Activated naive CD8-positive, alpha-beta T cell (primary cell): Measurements from ENCODE around the gene IDH2.

Experiments used
- H3K27ac Mint-ChIP-seq: one replicate; pipeline ENCODE4 v1.8.0; 2021; ENCODE audit warnings: mixed read lengths
- H3K27me3 Mint-ChIP-seq: one replicate; pipeline ENCODE4 v1.8.0; 2021; ENCODE audit warnings: mixed read lengths
- H3K36me3 Mint-ChIP-seq: one replicate; pipeline ENCODE4 v1.8.0; 2021; ENCODE audit warnings: mixed read lengths
- H3K4me1 Mint-ChIP-seq: one replicate; pipeline ENCODE4 v1.8.0; 2021; ENCODE audit warnings: low read depth, mixed read lengths
- H3K4me3 Mint-ChIP-seq: one replicate; pipeline ENCODE4 v1.8.0; 2021; ENCODE audit warnings: mild to moderate bottlenecking, mixed read lengths
- H3K9me3 Mint-ChIP-seq: one replicate; pipeline ENCODE4 v1.8.0; 2021; ENCODE audit warnings: low read depth, mixed read lengths

Gene IDH2

GRCh38 chr15:90038632-90039095, 63.6 kb downstream of the IDH2 start:
- Mint-ChIP-seq H3K36me3 (no peaks in the 10 kb centered on the region), H3K27me3 (no peaks in the 10 kb centered on the region), H3K9me3 (no peaks in the 10 kb centered on the region), H3K4me1 (peaks cover 52% of the 10 kb centered on the region), H3K4me3 (peak overlapping the region; percentile 51), H3K27ac (peak overlapping the region; percentile 91)

- peak overlapping the region; percentile 91 for H3K27ac Mint-ChIP-seq
- H3K4me3 Mint-ChIP-seq = peak overlapping the region; percentile 51
- H3K27me3 Mint-ChIP-seq = no peaks in the 10 kb centered on the region
- peaks cover 58% of the 10 kb centered on the region for H3K4me1 Mint-ChIP-seq
- H3K9me3 Mint-ChIP-seq = no peaks in the 10 kb centered on the region
- no peaks in the 10 kb centered on the region for H3K36me3 Mint-ChIP-seq
These were observed 64.2 kb downstream of the IDH2 start for GRCh38 chr15:90037961-90038631.

GRCh38 chr15:90037511-90037860, 64.8 kb downstream of the IDH2 start:
- H3K9me3 Mint-ChIP-seq = no peaks in the 10 kb centered on the region
- H3K27ac Mint-ChIP-seq = peak overlapping the region; percentile 91
- H3K27me3 Mint-ChIP-seq = no peaks in the 10 kb centered on the region
- no peak overlapping the region for H3K4me3 Mint-ChIP-seq
- no peaks in the 10 kb centered on the region for H3K36me3 Mint-ChIP-seq
- H3K4me1 Mint-ChIP-seq = peaks cover 61% of the 10 kb centered on the region

GRCh38 chr15:90036806-90037510, 65.3 kb downstream of the IDH2 start:
- H3K27ac Mint-ChIP-seq = peak overlapping the region; percentile 91
- no peaks in the 10 kb centered on the region for H3K36me3 Mint-ChIP-seq
- no peaks in the 10 kb centered on the region for H3K27me3 Mint-ChIP-seq
- H3K4me1 Mint-ChIP-seq = peaks cover 61% of the 10 kb centered on the region
- no peak overlapping the region for H3K4me3 Mint-ChIP-seq
- no peaks in the 10 kb centered on the region for H3K9me3 Mint-ChIP-seq

GRCh38 chr15:90036343-90036742, 65.9 kb downstream of the IDH2 start:
- H3K4me1 Mint-ChIP-seq = peaks cover 65% of the 10 kb centered on the region
- H3K27ac Mint-ChIP-seq = peak overlapping the region; percentile 46
- no peaks in the 10 kb centered on the region for H3K27me3 Mint-ChIP-seq
- H3K4me3 Mint-ChIP-seq = no peak overlapping the region
- no peaks in the 10 kb centered on the region for H3K36me3 Mint-ChIP-seq
- H3K9me3 Mint-ChIP-seq = no peaks in the 10 kb centered on the region

GRCh38 chr15:90035840-90036230, 66.4 kb downstream of the IDH2 start:
- no peaks in the 10 kb centered on the region for H3K36me3 Mint-ChIP-seq
- H3K4me1 Mint-ChIP-seq = peaks cover 68% of the 10 kb centered on the region
- H3K4me3 Mint-ChIP-seq = no peak overlapping the region
- H3K9me3 Mint-ChIP-seq = no peaks in the 10 kb centered on the region
- no peaks in the 10 kb centered on the region for H3K27me3 Mint-ChIP-seq
- H3K27ac Mint-ChIP-seq = peak overlapping the region; percentile 46

GRCh38 chr15:90035095-90035839, 67.0 kb downstream of the IDH2 start:
- no peak overlapping the region for H3K4me3 Mint-ChIP-seq
- H3K4me1 Mint-ChIP-seq = peaks cover 69% of the 10 kb centered on the region
- H3K9me3 Mint-ChIP-seq = no peaks in the 10 kb centered on the region
- H3K27ac Mint-ChIP-seq = peak overlapping the region; percentile 46
- no peaks in the 10 kb centered on the region for H3K27me3 Mint-ChIP-seq
- H3K36me3 Mint-ChIP-seq = no peaks in the 10 kb centered on the region

- H3K9me3 Mint-ChIP-seq = no peaks in the 10 kb centered on the region
- no peak overlapping the region for H3K4me3 Mint-ChIP-seq
- peak overlapping the region; percentile 77 for H3K27ac Mint-ChIP-seq
- peaks cover 56% of the 10 kb centered on the region for H3K4me1 Mint-ChIP-seq
- no peaks in the 10 kb centered on the region for H3K27me3 Mint-ChIP-seq
- peaks cover 2% of the 10 kb centered on the region for H3K36me3 Mint-ChIP-seq
These were observed 68.8 kb downstream of the IDH2 start for GRCh38 chr15:90033448-90033847.
